WTC11 (cell line): ENCODE data around the gene PDCD6IP. TPM values are rescaled to one million over a fixed set of nuclear protein-coding genes. Genes with fewer than 3 reads are reported as not detected.

Experiments used
- ATAC-seq: fragments of 200-7000 bp; cut with Tn5 transposase; 2 replicates; pipeline ENCODE4 v1.10.0; 2021; ENCODE audit warnings: mild to moderate bottlenecking, moderate library complexity
- CTCF ChIA-PET: fragments of 300-600 bp; sonication (Branson Sonifier 250); formaldehyde crosslinking; loops from one replicate; lab custom pipeline; 2021; ENCODE audit warnings: antibody characterized with exemption; lab: Charles Lee
- POLR2A ChIA-PET: fragments of 350-600 bp; sonication (Branson Sonifier 250); formaldehyde crosslinking; loops from one replicate; lab custom pipeline; 2021; ENCODE audit warnings: antibody characterized with exemption; lab: Charles Lee
- DNase-seq: peaks from one replicate; pipeline ENCODE4 v3.0.0; 2021; ENCODE audit warnings: low spot score
- H3K27ac Mint-ChIP-seq: 2 replicates; pipeline ENCODE4 v1.8.0; 2021; ENCODE audit warnings: mixed read lengths
- H3K27me3 Mint-ChIP-seq: 2 replicates; pipeline ENCODE4 v1.8.0; 2021; ENCODE audit warnings: low read depth, mild to moderate bottlenecking, moderate library complexity, mixed read lengths
- H3K36me3 Mint-ChIP-seq: 2 replicates; pipeline ENCODE4 v1.8.0; 2021; ENCODE audit warnings: mixed read lengths
- H3K4me1 Mint-ChIP-seq: 2 replicates; pipeline ENCODE4 v1.8.0; 2022; ENCODE audit warnings: mixed read lengths
- H3K4me3 Mint-ChIP-seq: 2 replicates; pipeline ENCODE4 v1.8.0; 2021; ENCODE audit warnings: mild to moderate bottlenecking, moderate library complexity, mixed read lengths
- H3K9me3 Mint-ChIP-seq: 2 replicates; pipeline ENCODE4 v1.8.0; 2021; ENCODE audit warnings: mixed read lengths
- E2F5 ChIP-seq: sonication (generic); formaldehyde crosslinking; IDR thresholded peaks from 2 replicates; pipeline ENCODE4 v1.8.1; 2022; ENCODE audit warnings: mild to moderate bottlenecking, moderate library complexity, missing genetic modification reagents
- ELF4 ChIP-seq: sonication (generic); formaldehyde crosslinking; IDR thresholded peaks from 2 replicates; pipeline ENCODE4 v1.8.1; 2022; ENCODE audit warnings: low read depth, mild to moderate bottlenecking, moderate library complexity, missing genetic modification reagents
- FOXK1 ChIP-seq: sonication (generic); formaldehyde crosslinking; IDR thresholded peaks from 2 replicates; pipeline ENCODE4 v1.8.0; 2022; ENCODE audit warnings: mild to moderate bottlenecking, moderate library complexity, missing genetic modification reagents
- JUN ChIP-seq: sonication (generic); formaldehyde crosslinking; IDR thresholded peaks from 2 replicates; pipeline ENCODE4 v1.8.0; 2023; ENCODE audit warnings: mild to moderate bottlenecking, missing genetic modification reagents
- MAX ChIP-seq: sonication (generic); formaldehyde crosslinking; IDR thresholded peaks from 2 replicates; pipeline ENCODE4 v1.8.0; 2022; ENCODE audit warnings: mild to moderate bottlenecking, missing genetic modification reagents
- MYBL2 ChIP-seq: sonication (generic); formaldehyde crosslinking; IDR thresholded peaks from 2 replicates; pipeline ENCODE4 v1.8.1; 2023; ENCODE audit warnings: mild to moderate bottlenecking, moderate library complexity, missing genetic modification reagents
- NFATC4 ChIP-seq: fragments of 250-450 bp; sonication (Bioruptor Pico); IDR thresholded peaks from 2 replicates; pipeline ENCODE4 v1.9.0; 2021; ENCODE audit warnings: mild to moderate bottlenecking
- NFE2L1 ChIP-seq: sonication (generic); formaldehyde crosslinking; IDR thresholded peaks from 2 replicates; pipeline ENCODE4 v1.8.1; 2023; ENCODE audit warnings: missing genetic modification reagents
- NR2C2 ChIP-seq: sonication (generic); formaldehyde crosslinking; IDR thresholded peaks from 2 replicates; pipeline ENCODE4 v1.8.0; 2022; ENCODE audit warnings: mild to moderate bottlenecking, missing genetic modification reagents
- PREB ChIP-seq: sonication (generic); formaldehyde crosslinking; IDR thresholded peaks from 2 replicates; pipeline ENCODE4 v1.8.1; 2022; ENCODE audit warnings: mild to moderate bottlenecking, missing genetic modification reagents, moderate library complexity, borderline replicate concordance
- PRRX2 ChIP-seq: fragments of 250-450 bp; sonication (Bioruptor Pico); IDR thresholded peaks from 2 replicates; pipeline ENCODE4 v1.8.0; 2021; ENCODE audit warnings: mild to moderate bottlenecking
- SMAD3 ChIP-seq: sonication (generic); formaldehyde crosslinking; IDR thresholded peaks from 2 replicates; pipeline ENCODE4 v1.8.0; 2022; ENCODE audit warnings: missing genetic modification reagents, mild to moderate bottlenecking, borderline replicate concordance
- TEAD4 ChIP-seq: sonication (generic); formaldehyde crosslinking; IDR thresholded peaks from 2 replicates; pipeline ENCODE4 v1.8.0; 2022; ENCODE audit warnings: mild to moderate bottlenecking, missing genetic modification reagents
- ZNF416 ChIP-seq: fragments of 250-450 bp; sonication (Bioruptor Pico); IDR thresholded peaks from 2 replicates; pipeline ENCODE4 v1.9.0; 2021; ENCODE audit warnings: mild to moderate bottlenecking, inconsistent platforms
- ZNF423 ChIP-seq: fragments of 250-450 bp; sonication (Bioruptor Pico); IDR thresholded peaks from 2 replicates; pipeline ENCODE4 v2.1.2; 2022; ENCODE audit warnings: mild to moderate bottlenecking, moderate library complexity
- ZNF512 ChIP-seq: sonication (generic); formaldehyde crosslinking; IDR thresholded peaks from 2 replicates; pipeline ENCODE4 v1.8.1; 2022; ENCODE audit warnings: missing genetic modification reagents, borderline replicate concordance
- ZNF671 ChIP-seq: fragments of 250-450 bp; sonication (Bioruptor Pico); IDR thresholded peaks from 2 replicates; pipeline ENCODE4 v1.8.0; 2021; ENCODE audit warnings: mild to moderate bottlenecking
- total RNA-seq: library from RNA; stranded (reverse); gene quantifications from 3 replicates; pipeline ENCODE4 v1.2.3, GENCODE V29; 2021
- TF ChIP-seq, protein P1 (sequence below): sonication (generic); formaldehyde crosslinking; IDR thresholded peaks from 2 replicates; pipeline ENCODE4 v1.8.0; 2022; ENCODE audit warnings: mild to moderate bottlenecking, missing genetic modification reagents
- TF ChIP-seq, protein P2 (sequence below): sonication (generic); formaldehyde crosslinking; IDR thresholded peaks from 2 replicates; pipeline ENCODE4 v1.8.1; 2022; ENCODE audit warnings: low read depth, missing genetic modification reagents, borderline replicate concordance
- TF ChIP-seq, protein P3 (sequence below): sonication (generic); formaldehyde crosslinking; conservative IDR thresholded peaks from 2 replicates; pipeline ENCODE4 v1.8.1; 2023; ENCODE audit warnings: mild to moderate bottlenecking, low read depth, missing genetic modification reagents, moderate library complexity
- TF ChIP-seq, protein P4 (sequence below): fragments of 250-450 bp; sonication (Bioruptor Pico); IDR thresholded peaks from 2 replicates; pipeline ENCODE4 v1.9.0; 2021; ENCODE audit warnings: moderate library complexity, mild to moderate bottlenecking, inconsistent platforms, borderline replicate concordance

PDCD6IP gene
- total RNA-seq, 1 experiment from 2014 or later, result 173 TPM

GRCh38 chr3:33791477-33792166 lies 6.8 kb upstream of the PDCD6IP start (continued):
- TF ChIP-seq MYBL2 (CRISPR knock-in tag), result no peak
- TF ChIP-seq ZNF512 (CRISPR knock-in tag), result no peak
- TF ChIP-seq MAX (CRISPR knock-in tag), result no peak
- TF ChIP-seq, protein P1, sequence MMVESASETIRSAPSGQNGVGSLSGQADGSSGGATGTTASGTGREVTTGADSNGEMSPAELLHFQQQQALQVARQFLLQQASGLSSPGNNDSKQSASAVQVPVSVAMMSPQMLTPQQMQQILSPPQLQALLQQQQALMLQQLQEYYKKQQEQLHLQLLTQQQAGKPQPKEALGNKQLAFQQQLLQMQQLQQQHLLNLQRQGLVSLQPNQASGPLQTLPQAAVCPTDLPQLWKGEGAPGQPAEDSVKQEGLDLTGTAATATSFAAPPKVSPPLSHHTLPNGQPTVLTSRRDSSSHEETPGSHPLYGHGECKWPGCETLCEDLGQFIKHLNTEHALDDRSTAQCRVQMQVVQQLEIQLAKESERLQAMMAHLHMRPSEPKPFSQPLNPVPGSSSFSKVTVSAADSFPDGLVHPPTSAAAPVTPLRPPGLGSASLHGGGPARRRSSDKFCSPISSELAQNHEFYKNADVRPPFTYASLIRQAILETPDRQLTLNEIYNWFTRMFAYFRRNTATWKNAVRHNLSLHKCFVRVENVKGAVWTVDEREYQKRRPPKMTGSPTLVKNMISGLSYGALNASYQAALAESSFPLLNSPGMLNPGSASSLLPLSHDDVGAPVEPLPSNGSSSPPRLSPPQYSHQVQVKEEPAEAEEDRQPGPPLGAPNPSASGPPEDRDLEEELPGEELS, result no peak
- no peak for TF ChIP-seq ZNF671 (CRISPR knock-in tag)
- no peak for TF ChIP-seq FOXK1 (CRISPR knock-in tag)
- no peak for TF ChIP-seq TEAD4
- no peak for TF ChIP-seq NFE2L1 (CRISPR knock-in tag)
- TF ChIP-seq E2F5 (CRISPR knock-in tag), result no peak
- TF ChIP-seq, all 79 proteins: peak for 0

- ChIA-PET CTCF (no interaction called here), POLR2A (no interaction called here)
- Mint-ChIP-seq H3K36me3 (no peaks in the 10 kb centered on the region), H3K4me1 (peaks cover 24% of the 10 kb centered on the region), H3K4me3 (no peak overlapping the region), H3K27ac (no peak overlapping the region), H3K9me3 (no peaks in the 10 kb centered on the region), H3K27me3 (no peaks in the 10 kb centered on the region)
- ATAC-seq (no peak), DNase-seq (no peak)
- TF ChIP-seq, protein P2, sequence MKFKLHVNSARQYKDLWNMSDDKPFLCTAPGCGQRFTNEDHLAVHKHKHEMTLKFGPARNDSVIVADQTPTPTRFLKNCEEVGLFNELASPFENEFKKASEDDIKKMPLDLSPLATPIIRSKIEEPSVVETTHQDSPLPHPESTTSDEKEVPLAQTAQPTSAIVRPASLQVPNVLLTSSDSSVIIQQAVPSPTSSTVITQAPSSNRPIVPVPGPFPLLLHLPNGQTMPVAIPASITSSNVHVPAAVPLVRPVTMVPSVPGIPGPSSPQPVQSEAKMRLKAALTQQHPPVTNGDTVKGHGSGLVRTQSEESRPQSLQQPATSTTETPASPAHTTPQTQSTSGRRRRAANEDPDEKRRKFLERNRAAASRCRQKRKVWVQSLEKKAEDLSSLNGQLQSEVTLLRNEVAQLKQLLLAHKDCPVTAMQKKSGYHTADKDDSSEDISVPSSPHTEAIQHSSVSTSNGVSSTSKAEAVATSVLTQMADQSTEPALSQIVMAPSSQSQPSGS (CRISPR knock-in tag), result no peak
- TF ChIP-seq NR2C2, result no peak
- no peak for TF ChIP-seq NFATC4
- no peak for TF ChIP-seq ZNF423 (CRISPR knock-in tag)
- TF ChIP-seq PRRX2 (CRISPR knock-in tag), result no peak
- TF ChIP-seq, protein P3, sequence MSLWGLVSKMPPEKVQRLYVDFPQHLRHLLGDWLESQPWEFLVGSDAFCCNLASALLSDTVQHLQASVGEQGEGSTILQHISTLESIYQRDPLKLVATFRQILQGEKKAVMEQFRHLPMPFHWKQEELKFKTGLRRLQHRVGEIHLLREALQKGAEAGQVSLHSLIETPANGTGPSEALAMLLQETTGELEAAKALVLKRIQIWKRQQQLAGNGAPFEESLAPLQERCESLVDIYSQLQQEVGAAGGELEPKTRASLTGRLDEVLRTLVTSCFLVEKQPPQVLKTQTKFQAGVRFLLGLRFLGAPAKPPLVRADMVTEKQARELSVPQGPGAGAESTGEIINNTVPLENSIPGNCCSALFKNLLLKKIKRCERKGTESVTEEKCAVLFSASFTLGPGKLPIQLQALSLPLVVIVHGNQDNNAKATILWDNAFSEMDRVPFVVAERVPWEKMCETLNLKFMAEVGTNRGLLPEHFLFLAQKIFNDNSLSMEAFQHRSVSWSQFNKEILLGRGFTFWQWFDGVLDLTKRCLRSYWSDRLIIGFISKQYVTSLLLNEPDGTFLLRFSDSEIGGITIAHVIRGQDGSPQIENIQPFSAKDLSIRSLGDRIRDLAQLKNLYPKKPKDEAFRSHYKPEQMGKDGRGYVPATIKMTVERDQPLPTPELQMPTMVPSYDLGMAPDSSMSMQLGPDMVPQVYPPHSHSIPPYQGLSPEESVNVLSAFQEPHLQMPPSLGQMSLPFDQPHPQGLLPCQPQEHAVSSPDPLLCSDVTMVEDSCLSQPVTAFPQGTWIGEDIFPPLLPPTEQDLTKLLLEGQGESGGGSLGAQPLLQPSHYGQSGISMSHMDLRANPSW (CRISPR knock-in tag), result no peak
- TF ChIP-seq MAX (CRISPR knock-in tag), result no peak
- TF ChIP-seq JUN (CRISPR knock-in tag), result no peak
- no peak for TF ChIP-seq ELF4 (CRISPR knock-in tag)
- no peak for TF ChIP-seq ZNF416 (CRISPR knock-in tag)
- TF ChIP-seq, protein P4, sequence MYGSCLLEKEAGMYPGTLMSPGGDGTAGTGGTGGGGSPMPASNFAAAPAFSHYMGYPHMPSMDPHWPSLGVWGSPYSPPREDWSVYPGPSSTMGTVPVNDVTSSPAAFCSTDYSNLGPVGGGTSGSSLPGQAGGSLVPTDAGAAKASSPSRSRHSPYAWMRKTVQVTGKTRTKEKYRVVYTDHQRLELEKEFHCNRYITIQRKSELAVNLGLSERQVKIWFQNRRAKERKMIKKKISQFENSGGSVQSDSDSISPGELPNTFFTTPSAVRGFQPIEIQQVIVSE (CRISPR knock-in tag), result no peak
- no peak for TF ChIP-seq PREB (CRISPR knock-in tag)
- no peak for TF ChIP-seq SMAD3
These were observed 6.1 kb upstream of the PDCD6IP start for GRCh38 chr3:33792167-33792892.
